B cell (primary cell): Measurements from ENCODE around the gene ZDHHC17.

Source experiments
- CTCF ChIP-seq: fragments of 200-600 bp; IDR thresholded peaks from one replicate; pipeline ENCODE4 v1.8.0; 2022; ENCODE audit warnings: antibody characterized with exemption, mild to moderate bottlenecking
- EZH2 ChIP-seq: IDR thresholded peaks from 2 replicates; pipeline ENCODE4 v1.6.1; 2012; ENCODE audit warnings: borderline replicate concordance, low read depth, mild to moderate bottlenecking, moderate library complexity, low read length; ENCODE audit not compliant: insufficient read depth, poor library complexity, severe bottlenecking

- TF ChIP-seq CTCF (no peak), EZH2 (no peak)
Measured at GRCh38 chr12:76864791-76865400, 101.0 kb downstream of the ZDHHC17 start.
